Upper lobe of right lung (tissue), 1 donor: ENCODE measurements around the gene TEX11. TPM values are rescaled to one million over a fixed set of nuclear protein-coding genes. Genes with fewer than 3 reads are reported as not detected.

Experiments
- ATAC-seq: fragments of 200-7000 bp; cut with Tn5 transposase; one replicate; pipeline ENCODE4 v1.9.1; 2020; ENCODE audit warnings: mild to moderate bottlenecking, moderate library complexity
- DNase-seq: peaks from one replicate; pipeline ENCODE4 v3.0.0-alpha.2; 2020
- H3K27ac ChIP-seq: fragments of 200-600 bp; one replicate; pipeline ENCODE4 v1.8.0; 2022
- H3K27me3 ChIP-seq: fragments of 200-600 bp; one replicate; pipeline ENCODE4 v1.8.0; 2022; ENCODE audit warnings: mild to moderate bottlenecking
- H3K36me3 ChIP-seq: fragments of 200-600 bp; one replicate; pipeline ENCODE4 v1.8.0; 2022
- H3K4me1 ChIP-seq: fragments of 200-600 bp; one replicate; pipeline ENCODE4 v1.8.0; 2022
- H3K4me3 ChIP-seq: fragments of 200-600 bp; one replicate; pipeline ENCODE4 v1.8.0; 2022; ENCODE audit warnings: mild to moderate bottlenecking
- H3K9me3 ChIP-seq: fragments of 200-600 bp; one replicate; pipeline ENCODE4 v1.8.0; 2022
- CTCF ChIP-seq: fragments of 200-600 bp; IDR thresholded peaks from one replicate; pipeline ENCODE4 v1.8.0; 2022; ENCODE audit warnings: antibody characterized with exemption
- intact Hi-C: fragments of 100-400 bp; cut with DNase I; formaldehyde crosslinking; loops from one replicate; pipeline ENCODE4 v1.11.0; 2022
- total RNA-seq: library from RNA; stranded (reverse); fragmentation: NEBNext Ultra II Directional; extraction: Animal tissue kit (Norgen Biotek cat#: 25700); gene quantifications from one replicate; pipeline ENCODE4 v1.2.1, GENCODE V29; 2021
- donor health status: DM: no; HTN: yes; CAD: no; lungs with severe emphysema.

Gene TEX11
- total RNA-seq, 1 donor from 2014 or later = not detected

GRCh38 chrX:70552130-70552704 lies 356.3 kb downstream of the TEX11 start:
- no peak for TF ChIP-seq CTCF
- Histone ChIP-seq H3K27me3 (no peaks in the 10 kb centered on the region), H3K9me3 (no peaks in the 10 kb centered on the region), H3K27ac (no peak overlapping the region), H3K36me3 (no peaks in the 10 kb centered on the region), H3K4me3 (no peak overlapping the region), H3K4me1 (no peaks in the 10 kb centered on the region)
- no peak for DNase-seq
- intact Hi-C loops = no loop called here
- ATAC-seq = no peak

GRCh38 chrX:70549429-70549828 lies 359.1 kb downstream of the TEX11 start:
- no peaks in the 10 kb centered on the region for H3K36me3 ChIP-seq
- ATAC-seq = peak; percentile 53
- no peak for TF ChIP-seq CTCF
- no peak for DNase-seq
- H3K27ac ChIP-seq = no peak overlapping the region
- intact Hi-C loops = no loop called here
- H3K4me3 ChIP-seq = no peak overlapping the region
- no peaks in the 10 kb centered on the region for H3K27me3 ChIP-seq
- no peaks in the 10 kb centered on the region for H3K4me1 ChIP-seq
- H3K9me3 ChIP-seq = no peaks in the 10 kb centered on the region

GRCh38 chrX:70535198-70535597 lies 373.3 kb downstream of the TEX11 start:
- Histone ChIP-seq H3K27ac (no peak overlapping the region), H3K4me3 (no peak overlapping the region), H3K36me3 (no peaks in the 10 kb centered on the region), H3K27me3 (no peaks in the 10 kb centered on the region), H3K9me3 (no peaks in the 10 kb centered on the region), H3K4me1 (no peaks in the 10 kb centered on the region)
- DNase-seq (no peak), ATAC-seq (no peak)
- no peak for TF ChIP-seq CTCF
- intact Hi-C loops = no loop called here

- no peaks in the 10 kb centered on the region for H3K9me3 ChIP-seq
- H3K27me3 ChIP-seq = no peaks in the 10 kb centered on the region
- no peak overlapping the region for H3K27ac ChIP-seq
- TF ChIP-seq CTCF = no peak
- H3K36me3 ChIP-seq = no peaks in the 10 kb centered on the region
- no peak for ATAC-seq
- no peaks in the 10 kb centered on the region for H3K4me1 ChIP-seq
- no peak for DNase-seq
- intact Hi-C loops = no loop called here
- H3K4me3 ChIP-seq = no peak overlapping the region
These were observed 380.7 kb downstream of the TEX11 start for GRCh38 chrX:70527610-70528345.

GRCh38 chrX:70527053-70527452 lies 381.5 kb downstream of the TEX11 start:
- Histone ChIP-seq H3K9me3 (no peaks in the 10 kb centered on the region), H3K27ac (no peak overlapping the region), H3K4me1 (no peaks in the 10 kb centered on the region), H3K27me3 (no peaks in the 10 kb centered on the region), H3K4me3 (no peak overlapping the region), H3K36me3 (no peaks in the 10 kb centered on the region)
- ATAC-seq = no peak
- TF ChIP-seq CTCF = no peak
- no peak for DNase-seq
- intact Hi-C loops = no loop called here
